Suprapubic skin (tissue), 4 donors: Measurements from ENCODE around the gene OSBP2.

Source experiments
- CTCF ChIP-seq, 2 donors: fragments of 200-600 bp in 1 of 2; fragments of 450-650 bp in 1 of 2; sonication (generic) in 1 of 2; IDR thresholded peaks; one replicate each; pipeline ENCODE4 v1.5.1; 2016 to 2019; ENCODE audit warnings: antibody characterized with exemption in 2 of 2, mild to moderate bottlenecking in 1 of 2, moderate library complexity in 1 of 2
- POLR2A ChIP-seq, 2 donors: fragments of 450-650 bp; IDR thresholded peaks; one replicate each; pipeline ENCODE4 v1.6.1; 2017; ENCODE audit warnings: antibody characterized with exemption in 2 of 2, mild to moderate bottlenecking in 2 of 2, moderate library complexity in 2 of 2
- POLR2AphosphoS5 ChIP-seq, 3 donors: sonication (generic); formaldehyde crosslinking; IDR thresholded peaks; one replicate each; pipeline ENCODE4 v1.6.1; 2017; ENCODE audit warnings: antibody characterized with exemption in 3 of 3

DNA sequence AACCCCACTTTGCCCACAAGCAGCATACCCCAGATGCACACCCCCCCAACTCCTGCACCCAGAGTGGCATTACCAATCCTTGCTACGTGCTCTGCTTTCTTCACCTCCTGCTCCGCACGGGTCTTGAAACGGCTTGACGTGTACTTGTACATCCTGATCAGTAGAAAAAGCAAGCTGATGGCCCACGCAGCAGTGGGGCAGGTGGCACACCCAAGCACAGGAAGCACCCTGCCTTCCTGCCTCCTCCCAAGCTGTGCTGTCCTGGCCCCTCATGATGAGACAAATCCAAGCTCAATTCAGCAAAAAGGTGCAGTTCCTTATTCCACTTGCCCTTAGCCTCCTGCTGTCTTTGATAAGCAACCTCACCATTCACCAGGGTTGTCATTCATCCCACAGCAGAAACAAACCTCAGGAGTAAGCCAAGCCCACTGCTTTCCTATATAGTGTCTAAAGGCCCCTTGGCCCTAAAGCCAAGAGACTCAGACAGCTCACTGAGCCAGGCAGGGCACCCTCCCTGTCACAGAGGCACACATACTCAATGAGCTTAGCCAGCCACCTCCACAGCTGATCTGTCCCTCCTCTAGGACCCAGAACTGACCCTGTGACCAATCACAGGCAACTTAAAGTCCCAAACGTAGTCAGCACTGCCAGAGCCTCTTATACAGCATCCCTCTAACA, 246.2 kb downstream of the OSBP2 start:
- TF ChIP-seq CTCF (IDR thresholded peaks at IDR 0.05) (no peak), POLR2A (IDR thresholded peaks at IDR 0.05) (no peak), POLR2AphosphoS5 (IDR thresholded peaks at IDR 0.05) (no peak)
